ENCODE measurements around the gene ABCC9.

The ABCC9 gene

DNA sequence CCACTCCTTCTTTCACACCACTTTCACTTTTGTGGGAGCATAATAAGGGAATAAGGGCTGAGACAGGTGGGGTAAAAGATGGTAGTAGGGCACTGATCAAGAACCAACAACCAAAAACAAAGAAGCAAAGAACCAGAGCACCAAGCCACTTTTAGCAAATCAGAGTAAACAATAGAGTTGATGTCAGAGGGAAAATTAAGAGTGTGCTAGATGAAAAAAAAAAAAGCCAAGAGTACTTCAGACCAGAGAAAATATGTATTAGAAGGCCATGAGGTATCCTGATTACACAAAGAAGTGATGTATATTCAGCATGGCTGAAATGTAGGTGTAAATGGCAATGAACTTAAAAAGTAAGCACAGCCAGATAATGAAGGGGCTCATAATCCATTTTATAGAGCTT is 75.4 kb downstream of the ABCC9 start:
- no peak for DNase-seq

DNA sequence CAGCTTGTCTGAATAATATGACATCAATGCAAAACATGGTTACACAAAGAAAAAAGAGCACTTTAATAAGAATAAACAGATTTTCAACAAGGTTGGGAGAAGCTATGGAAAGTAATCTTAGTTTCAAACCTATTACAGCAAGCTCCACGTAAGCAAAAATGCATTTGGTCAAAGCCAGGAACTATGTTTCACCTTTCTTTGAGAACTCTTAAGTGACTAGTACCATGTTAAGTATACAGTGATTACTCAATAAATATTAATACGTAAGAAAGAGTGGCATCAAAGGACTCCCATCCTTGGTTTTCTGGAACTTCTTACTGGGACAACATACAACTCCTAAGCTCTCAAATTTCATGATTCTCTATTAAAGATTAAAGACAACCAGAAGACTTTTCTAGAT is 80.7 kb downstream of the ABCC9 start:
- DNase-seq = no peak

DNA sequence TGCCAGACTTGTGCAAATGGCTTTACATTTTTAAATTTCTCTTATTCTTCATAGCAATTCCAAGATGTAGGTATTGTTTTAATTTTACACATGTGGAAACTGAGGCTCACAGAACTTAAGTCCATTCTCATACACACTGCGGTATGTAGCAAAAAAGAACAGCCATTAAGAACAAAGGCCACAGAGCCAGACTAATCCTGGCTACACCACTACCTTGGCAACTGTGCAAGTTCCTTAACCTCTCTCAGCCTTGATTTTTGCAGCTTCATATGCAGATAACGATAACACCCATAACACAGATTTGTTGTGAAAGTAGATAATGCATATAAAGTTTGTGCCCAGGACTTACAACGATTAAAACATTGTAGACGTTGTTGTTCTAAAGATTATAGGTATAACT is 81.1 kb downstream of the ABCC9 start:
- no peak for DNase-seq

DNA sequence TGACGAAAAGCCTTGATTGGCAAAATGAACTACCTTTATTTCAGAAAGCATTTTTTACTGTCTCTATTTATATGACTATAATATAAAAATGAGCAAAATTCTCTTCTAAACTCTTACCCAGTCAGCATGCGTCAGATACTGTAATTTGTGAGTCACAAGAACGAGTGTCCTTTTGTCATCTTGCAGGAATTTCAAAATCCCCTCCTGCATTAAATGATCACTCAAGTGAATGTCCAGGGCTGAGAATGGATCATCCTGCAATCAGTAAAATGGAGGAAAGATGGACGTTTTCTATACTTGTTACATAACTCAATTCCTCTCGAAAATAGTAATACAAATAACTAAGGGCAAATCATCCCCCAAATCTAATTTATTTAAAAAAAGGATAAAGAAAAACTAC is 89.0 kb downstream of the ABCC9 start:
- no peak for DNase-seq

DNA sequence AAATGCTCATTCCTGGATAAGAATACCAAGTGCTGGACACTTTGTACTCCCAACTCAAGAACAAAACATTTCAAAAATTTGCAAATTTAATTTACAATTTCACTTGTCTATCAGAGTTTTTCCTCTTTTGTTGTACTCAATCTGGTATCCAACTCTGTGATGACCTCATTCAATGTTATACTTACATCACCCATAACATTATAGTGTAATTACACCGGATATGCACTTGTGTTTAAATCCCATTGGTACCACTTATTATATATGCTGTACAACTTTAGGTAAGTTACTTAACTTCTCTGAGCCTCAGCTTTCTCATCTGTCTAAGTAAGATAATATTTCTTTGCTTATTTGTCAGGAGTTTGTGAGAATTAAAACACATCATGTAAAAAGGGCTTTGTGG is 90.1 kb downstream of the ABCC9 start:
- DNase-seq = no peak

DNA sequence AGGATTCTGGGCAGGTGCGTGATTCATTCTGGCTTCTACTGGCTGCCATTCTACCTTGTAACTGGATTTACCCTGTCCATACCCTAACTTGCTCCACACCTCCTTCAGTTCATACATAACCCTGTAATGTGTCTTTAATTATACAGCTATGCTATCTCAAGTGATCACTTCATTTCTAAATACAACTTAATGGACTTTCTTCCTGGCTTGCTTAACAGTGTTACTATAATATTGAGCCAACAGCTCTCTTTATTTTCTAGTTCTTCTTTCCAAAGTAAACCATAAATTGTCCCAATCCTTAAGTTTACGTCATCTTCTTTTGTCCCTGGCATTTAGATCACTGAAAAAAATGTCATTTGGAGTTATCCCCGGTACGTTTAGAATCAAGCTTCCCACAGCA is 90.8 kb downstream of the ABCC9 start:
- no peak for DNase-seq

DNA sequence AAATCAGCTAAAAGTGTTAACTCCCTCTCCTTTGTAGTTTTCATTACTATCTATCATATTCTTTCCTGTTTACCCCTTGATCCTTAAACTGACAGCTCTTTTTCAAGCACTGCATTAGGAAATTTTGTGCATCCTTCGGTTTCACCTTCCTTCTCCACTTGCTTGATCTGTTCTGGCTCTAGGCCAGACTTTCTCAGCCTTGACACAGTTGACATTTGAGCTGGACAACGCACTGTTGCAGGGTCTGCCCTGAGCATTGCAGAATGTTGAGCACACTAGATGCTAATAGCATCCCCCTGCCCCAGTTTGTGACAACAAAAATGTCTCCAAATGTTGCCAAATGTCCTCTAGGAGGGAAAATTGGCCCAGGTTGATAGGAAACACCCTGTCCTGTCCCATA is 91.3 kb downstream of the ABCC9 start:
- DNase-seq = no peak

DNA sequence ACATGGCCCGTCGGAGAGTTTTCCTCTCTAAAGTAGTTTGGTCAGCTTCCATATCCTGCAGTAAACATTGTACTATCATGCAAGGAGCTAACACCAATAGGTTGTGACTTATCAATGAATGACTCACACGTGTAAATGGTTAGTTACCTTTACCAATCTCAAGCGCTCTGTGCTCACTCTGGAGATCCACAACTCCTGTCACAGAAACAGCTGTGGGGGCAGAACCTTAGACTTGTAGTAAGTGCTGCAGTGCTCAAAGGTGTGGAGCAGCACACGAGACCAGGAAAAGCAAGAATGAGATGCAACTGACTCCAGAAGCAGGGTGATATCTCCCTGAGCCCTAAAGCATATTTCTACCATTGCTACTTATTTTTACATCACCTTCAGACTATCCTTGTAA is 93.0 kb downstream of the ABCC9 start:
- no peak for DNase-seq

DNA sequence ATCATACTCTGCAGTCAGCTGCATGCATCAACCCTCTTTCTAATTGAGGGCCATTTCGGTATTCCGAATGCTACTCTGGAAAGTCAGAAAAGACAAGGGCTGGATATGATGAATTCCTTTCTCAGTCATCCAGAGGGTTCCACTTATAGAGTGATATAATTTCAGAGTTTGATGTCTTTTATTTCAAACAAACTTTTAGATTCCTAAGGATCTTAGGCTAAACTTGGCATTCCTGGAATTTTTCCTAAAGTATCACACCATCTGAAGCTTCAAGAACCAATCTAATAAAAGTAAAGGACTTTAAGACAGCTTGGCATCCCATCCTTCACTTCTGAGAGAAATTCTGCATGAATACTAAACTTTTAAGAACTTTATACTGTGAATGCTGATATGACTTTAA is 97.4 kb downstream of the ABCC9 start:
- DNase-seq = no peak

DNA sequence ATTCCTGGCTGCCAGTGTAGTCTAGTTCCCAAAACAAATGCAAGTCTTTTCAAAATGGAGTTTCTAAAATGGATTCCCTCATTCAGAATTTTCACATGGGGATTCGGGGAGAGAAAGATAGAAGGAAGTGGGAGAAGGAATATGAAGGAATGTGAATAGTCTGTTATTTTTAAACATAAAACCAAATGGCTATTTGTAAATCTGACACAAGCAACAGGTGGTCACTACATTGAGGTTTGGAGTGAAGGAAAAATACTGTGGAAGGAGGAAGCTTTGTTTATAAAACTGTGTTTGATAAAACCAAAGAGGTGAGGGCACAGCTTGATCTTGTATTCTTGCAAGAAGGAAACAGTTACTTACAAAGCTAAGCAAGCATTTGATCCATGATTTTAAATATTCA is 101.5 kb downstream of the ABCC9 start:
- no peak for DNase-seq

DNA sequence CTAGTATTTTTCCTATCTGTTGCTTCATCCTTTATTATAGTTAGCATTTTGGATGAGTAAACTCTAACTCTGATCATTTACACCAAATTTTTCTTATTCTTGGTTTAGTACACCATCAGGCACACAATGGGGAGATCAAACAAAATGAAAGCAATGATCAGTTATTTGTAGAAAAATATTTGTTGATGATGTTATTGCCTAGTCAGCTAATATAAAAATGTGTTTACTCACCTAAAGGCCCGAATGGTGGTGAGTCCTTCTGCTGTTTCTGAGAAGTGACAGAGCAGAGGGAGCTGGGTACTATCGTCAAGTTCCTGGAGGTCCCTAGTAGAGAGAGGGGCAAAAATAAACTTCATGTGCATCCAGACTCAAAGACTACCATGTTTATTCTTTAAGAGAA is 103.4 kb downstream of the ABCC9 start:
- DNase-seq = no peak

DNA sequence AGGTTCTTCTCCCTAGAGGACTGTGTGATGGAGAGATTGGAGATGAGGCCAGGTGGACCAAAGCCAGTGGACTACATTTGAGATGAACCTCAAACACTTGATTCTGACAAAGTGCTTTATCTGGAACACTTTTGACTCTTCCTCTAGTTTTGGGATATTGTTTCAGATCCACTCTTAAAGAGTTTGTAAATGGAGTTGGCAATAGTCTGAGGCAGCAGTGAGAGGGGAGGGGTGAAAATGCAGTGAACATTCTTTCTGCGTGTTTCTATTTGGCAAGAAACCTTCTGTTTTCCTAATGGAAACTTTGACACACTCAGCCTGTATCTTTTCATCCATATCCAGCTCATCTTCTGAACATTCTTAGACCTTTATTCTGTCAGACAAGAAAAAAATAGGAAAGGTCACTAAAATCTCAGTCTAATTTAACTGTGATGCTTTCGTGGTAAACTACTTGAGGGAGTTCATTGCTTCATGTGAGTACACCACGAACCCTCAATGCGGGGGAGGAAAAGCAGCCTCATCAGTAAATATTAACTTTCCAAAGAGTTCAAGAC is 109.4 kb downstream of the ABCC9 start:
- DNase-seq = no peak

DNA sequence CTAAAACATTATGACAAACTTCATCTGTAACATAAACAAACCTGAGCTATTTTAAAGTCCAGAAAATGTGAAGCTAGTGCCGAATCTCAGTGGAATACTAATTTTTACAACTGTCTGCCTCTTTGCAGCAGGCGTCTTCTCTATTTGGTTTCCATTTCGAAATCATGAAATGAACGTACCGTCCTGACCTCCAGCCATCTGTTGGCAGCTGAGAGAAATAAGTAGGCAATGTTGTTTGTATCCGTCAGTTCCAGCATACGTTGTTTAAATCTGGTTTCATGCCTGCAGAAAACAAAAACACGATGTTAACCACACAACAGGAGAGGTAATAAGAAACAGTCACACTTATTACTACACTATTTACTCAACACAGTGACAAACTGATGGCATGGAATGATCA is 112.4 kb downstream of the ABCC9 start:
- no peak for DNase-seq

DNA sequence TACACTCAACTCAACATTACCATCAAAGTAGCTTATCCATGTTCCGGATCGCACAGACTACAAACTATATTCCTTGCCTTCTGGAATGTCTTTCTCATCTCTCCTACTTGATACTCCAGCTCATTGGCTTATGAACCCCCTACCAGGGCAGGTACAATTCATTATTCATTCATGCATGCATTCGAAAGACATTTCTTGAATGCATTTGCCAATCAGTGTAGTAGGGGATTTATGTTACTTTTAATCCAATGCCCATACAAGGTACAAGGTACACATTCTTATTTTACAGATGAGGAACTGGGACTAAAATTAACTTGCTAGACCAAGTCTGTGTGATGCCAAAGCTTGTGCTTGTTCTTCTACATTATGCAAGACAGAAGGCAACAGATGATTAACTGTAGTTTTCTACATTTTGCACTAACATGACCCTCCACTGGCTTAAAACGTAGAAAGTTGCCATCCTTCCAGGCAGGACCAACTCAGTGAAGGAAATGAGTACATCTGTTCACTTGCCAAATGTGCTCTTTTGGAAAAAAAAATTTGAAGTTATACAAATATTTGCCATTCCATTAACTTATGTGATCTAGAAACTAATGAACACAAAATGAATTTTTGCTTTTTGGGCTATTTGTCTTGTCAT is 113.0 kb downstream of the ABCC9 start:
- no peak for DNase-seq

DNA sequence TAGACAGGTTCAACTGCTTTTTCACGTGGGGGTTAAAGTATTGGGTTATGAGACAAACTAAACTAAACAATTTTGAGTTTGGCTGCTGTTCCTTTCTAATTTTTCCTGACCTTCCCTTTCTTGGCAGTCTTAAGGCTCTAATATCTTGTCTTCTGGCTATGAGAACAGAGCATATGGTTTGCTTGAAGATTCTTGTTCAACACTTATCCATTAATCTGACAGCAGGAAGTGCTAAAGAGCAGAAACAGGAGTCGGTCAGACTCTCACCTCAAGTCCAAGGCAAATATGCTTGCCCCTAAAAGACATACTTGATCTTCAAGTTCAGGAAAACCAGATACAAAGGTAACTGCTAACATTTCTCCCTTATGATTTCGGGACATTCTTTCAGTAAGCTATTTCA is 114.1 kb downstream of the ABCC9 start:
- no peak for DNase-seq

DNA sequence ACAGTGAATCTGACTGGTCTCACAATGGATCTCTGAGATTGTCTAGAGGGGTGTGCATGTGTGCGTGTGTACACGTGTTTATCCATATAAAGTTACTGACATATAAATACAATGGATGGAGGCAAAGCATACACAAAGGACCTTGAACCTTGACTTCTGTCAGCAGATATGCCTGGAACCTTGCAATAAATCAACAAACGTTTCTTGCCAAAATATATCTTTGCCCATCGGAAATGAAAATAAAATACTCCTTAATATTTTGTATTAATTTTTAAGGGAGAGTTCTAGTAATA is 114.7 kb downstream of the ABCC9 start:
- no peak for DNase-seq

DNA sequence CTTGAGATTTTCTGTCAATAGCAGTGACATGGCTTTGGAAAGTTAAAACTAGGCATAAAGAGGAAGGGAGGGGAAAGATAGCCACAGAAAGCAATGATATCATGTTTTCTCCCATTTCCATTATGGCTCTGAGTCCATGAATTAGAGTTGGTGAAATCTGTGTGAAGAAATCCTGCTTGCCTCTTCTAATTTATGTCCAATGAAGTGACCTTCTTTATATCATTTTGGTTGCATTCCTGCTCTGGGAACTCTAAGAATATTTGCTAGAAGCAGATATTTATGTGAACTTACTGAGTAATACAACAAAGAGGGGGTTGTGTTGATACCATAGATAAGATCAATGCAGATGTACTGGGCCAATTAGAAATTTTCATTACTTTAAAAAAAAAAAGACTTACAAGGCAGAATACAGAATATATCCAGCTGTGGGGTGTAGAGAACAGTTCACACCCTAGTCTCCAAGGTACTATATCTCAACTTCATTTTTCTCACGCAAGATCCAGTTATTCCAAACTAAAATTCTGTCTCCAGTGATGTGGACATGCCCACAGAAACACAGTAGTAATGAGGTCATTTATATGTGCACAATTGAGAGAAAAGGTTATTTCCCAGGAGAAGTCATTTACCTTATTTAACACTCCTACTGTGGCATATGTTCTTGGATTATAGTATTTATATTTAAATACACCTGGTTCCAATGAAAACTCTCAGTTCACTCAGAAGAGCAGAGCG is 115.2 kb downstream of the ABCC9 start:
- no peak for DNase-seq

DNA sequence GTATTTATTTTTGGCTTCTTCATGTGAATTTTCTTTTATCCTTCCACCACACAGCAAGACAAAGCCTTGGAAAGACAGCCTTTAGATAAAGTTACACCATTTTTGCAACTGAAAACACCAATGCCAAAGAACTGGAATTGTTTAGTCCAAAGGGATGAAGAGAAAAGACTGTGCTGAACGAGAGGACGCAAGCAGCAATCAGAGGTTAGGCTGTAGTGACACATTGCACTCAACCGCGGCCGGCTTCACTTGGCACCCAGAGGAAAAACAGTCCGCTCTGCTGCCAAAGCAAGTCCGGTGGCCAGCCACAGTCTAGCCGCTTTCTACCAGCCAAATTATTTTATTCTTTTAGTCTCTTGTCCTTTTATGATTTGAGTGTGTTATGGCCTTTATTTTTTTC is 117.6 kb downstream of the ABCC9 start:
- DNase-seq = no peak

DNA sequence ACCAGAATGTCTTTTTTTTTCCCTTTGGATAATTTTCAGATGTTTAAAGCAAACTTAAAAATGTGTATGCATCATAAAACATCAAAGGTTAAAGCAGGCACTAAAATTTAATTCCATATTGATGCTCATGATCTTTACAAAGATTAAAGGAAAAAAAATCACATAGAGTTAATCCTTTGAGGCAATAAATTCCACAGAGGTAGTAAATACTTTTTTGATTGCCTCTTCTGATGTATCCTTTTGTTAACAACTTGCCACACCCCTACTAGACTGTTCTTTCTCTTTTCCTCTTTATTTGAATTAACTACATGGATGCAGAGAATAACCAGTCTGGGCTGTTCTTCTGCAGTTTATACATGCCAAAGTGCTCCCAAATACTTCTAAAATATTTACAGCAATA is 121.5 kb downstream of the ABCC9 start:
- DNase-seq = no peak

DNA sequence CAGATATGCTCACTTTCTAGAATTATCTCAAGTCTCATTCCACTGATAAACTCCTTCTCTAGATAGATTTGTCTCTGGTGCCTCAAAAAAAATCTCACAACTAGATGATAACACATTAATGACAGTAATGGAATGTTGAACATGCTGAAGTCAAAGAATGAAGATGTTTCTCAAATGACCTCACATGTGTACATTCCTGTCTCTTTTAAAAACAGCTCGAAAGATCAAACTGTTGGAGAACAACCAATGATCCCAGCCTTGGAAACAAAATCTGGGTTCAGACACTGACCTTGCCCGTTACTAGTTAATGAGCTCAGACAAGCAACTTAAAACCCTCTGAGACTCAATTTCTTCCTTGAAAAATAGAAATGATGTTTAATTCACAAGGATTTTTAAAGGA is 122.0 kb downstream of the ABCC9 start:
- no peak for DNase-seq

DNA sequence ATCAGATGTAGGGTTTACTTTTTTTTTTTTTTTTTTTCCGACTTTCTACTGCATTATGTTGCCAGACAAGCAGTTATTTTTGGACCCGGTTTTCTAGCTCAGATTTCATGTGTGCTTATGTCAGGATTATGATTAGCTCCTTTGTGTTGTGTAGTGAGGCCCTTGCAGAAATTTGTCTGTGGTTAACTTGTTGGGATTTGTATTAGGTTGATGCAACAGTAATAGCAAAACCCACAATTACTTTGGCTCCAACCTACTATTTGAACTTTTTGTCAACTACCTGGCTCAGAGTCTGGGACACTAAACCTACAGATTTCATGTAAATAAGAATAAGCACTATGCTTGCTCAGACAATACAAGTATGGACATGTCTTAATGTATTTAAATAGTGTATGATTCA is 122.6 kb downstream of the ABCC9 start:
- DNase-seq = no peak

DNA sequence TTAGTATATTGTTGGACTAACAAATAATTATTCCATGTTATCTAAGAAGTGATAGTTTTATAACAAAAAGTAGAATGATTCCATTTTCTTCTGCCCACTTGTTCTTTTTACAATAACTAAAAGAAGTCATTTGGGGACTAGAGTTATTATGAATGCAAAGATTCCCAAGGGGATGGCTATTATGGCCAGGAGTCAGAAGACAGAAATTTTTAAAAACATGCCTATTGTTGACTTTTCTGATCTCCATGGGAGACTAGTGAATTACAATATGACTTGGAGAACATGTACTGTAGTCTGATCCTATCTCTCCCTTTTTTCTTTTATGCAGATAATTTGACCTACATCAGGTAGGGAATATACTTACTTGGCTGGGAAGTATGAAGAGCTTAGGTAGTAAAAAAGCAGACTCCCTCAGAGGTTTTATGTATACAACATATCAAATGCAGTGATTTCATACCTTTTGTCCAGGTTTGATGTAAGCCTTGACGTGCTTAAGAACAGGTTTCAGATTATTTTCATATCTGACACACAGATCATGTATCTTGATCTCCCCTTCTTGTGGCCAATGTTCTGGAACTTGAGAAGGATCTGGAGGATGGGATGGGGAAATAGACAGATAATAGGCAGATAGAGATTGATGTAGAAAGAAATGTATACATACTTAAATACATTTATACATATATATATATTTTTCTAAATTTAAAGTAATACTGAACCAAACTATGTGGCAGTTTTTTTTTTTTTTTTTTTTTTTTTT is 125.7 kb downstream of the ABCC9 start:
- no peak for DNase-seq

DNA sequence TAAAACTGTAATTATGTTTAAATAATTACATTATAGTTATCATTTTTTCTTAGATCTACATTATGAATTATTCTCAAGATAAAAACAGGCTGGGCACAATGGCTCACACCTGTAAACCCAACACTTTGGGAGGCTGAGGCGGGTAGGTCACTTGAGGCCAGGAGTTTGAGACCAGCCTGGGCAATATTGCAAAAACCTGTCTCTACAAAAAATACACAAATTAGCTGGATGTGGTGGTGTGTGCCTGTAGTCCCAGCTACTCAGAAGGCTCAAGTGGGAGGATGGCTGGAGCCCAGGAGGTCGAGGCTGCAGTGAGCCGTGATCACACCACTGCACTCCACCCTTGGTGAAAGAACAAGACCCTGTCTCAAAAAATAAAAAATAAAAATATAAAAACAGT is 126.4 kb downstream of the ABCC9 start:
- no peak for DNase-seq

DNA sequence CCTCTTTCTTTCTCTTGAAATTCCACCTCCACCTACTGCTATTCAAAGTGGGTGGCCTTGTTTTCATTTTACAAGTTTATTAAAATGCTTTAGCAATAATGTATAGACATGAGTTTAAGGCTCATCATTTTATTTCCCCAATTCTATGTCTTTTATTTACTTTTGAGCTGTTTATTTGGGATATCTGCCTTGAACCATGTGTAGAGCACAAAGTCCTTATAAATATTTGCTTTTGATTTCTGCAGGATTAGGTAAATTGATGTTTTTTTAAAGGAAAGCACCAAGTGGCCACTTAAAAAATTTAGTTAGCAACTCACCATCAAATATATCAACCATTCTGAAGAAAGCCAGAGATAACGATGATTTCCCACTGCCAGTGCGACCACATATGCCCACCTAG is 126.9 kb downstream of the ABCC9 start:
- DNase-seq = no peak
